ENCODE data around the gene RAB26.
"Not testable (repeated sequence)": the region's sequence is repeated elsewhere in the genome, so short reads cannot be mapped to it uniquely, and the experiment has no call there.

Gene RAB26, protein sequence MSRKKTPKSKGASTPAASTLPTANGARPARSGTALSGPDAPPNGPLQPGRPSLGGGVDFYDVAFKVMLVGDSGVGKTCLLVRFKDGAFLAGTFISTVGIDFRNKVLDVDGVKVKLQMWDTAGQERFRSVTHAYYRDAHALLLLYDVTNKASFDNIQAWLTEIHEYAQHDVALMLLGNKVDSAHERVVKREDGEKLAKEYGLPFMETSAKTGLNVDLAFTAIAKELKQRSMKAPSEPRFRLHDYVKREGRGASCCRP

DNA sequence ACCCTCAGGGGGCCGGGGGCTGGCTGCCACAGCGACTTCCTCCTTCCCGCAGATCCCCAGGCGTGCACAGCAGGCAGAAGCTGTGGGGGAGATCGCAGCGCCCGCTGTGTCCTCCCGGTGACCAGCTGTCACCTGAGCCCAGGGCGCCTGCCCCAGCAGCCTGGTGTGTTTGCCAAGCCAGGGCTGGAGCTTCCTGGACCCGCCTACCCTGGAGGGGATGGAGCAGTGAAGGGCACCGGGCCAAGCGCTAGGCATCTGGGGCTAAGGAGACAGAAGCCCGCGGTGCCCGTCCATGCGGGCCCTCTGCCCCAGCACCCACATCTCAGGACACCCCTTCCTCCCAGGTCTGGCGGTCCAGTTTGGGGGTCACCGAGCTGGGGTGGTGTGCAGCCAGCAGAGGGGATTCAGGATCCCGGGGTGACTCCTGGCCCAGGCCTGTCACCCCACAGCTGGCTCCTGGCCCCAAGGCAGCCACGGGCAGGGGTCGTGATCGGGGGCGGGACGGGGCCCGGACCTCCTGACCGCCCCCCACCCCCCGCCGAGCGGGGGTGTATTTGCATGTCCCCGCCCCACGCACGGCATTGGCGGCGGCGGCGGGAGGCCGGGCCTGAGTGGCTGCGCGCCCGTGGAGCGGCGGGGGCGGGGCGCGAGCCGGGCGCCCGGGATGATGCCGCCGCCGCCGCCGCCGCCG lies at the start of gene RAB26:
RAB26 (plus strand) TSS at position 645 of the 691 bp plus-strand sequence. CDS start 159 bp downstream, outside the sequence.
- DNase-seq (ENCODE audit: low read depth in 3 of 3) = peak in 2 of 3 experiments; percentile 17 to 36

DNA sequence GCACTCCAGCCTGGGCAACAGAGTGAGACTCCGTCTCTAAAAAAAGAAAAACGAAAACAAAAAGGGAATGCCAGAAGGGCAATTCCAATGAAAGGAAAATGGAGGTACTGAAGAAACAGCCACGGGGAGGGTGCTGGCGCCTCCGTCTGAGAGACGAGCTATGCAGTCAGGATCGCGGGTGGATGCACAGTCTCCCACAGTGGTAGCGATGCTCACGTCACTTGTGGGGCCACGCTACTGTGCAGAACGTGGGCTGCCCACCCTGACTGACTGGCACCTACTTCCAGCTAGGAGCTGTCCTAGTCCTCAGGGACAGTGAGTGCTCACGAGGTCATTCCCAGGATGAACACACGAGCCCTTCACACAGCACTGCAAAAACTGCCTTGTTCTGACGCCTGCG lies 46.8 kb upstream of the RAB26 start:
- DNase-seq (ENCODE audit: low read depth in 3 of 3) = not testable (repeated sequence)

DNA sequence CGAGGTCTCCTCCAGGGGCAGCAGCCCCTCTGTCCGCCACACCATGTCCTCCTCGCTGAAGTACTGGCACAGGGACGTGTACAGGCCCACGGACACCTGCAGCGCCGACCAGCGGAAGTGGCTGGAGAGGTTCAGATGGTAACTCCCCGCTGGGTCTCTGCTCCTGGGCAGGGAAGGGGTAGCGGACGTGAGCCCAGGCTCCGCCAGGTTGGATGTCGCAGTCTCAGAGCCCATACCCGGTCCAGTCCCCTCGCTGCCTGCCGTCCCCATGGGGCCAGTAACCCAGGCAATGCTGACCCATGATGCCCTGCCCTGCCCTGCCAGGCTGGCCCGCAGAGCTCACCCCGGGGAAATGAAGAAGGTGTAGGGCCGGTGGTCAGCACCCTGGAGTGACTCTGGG lies 46.0 kb upstream of the RAB26 start:
- no peak for DNase-seq (ENCODE audit: low read depth in 3 of 3)

DNA sequence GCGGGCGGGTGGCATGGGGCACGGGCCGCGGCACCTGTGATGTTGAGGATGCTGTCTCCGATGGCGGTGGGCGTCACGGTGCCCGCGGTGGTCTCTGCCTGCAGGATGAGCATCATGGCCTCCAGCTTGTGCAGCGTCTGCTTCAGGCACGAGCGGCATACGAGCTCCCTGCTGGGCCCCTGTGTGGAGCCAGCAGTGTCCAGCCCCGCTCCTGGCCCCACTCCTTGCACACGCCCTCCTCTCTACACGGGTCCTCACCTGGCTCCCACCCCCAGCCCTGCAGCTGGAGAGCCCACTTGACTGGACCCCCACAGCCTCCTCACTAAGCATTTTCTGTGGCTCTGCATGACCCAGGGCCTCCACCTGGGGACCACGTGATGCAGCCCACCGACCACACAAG lies 44.0 kb upstream of the RAB26 start:
- not testable (repeated sequence) for DNase-seq (ENCODE audit: low read depth in 3 of 3)

DNA sequence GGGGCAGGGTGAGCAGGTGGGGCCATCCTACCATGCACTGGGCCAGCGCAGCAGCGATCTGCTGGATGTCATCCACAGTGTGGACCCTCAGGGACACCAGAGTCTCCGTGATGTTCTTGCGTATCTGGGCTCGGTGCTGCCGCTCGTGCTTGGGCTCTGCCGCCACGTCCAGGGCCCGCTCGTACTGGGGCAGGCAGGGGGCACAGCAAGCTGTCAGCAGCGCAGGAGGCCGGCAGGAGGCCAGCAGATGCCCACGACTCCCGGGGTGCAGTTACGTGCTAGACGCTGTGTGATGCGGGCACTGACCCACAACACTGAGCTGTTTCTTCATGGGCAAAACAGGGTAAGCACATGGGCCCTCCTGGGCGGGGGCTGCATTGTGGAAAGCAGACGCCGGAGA lies 43.1 kb upstream of the RAB26 start:
- DNase-seq (ENCODE audit: low read depth in 3 of 3) = not testable (repeated sequence)

DNA sequence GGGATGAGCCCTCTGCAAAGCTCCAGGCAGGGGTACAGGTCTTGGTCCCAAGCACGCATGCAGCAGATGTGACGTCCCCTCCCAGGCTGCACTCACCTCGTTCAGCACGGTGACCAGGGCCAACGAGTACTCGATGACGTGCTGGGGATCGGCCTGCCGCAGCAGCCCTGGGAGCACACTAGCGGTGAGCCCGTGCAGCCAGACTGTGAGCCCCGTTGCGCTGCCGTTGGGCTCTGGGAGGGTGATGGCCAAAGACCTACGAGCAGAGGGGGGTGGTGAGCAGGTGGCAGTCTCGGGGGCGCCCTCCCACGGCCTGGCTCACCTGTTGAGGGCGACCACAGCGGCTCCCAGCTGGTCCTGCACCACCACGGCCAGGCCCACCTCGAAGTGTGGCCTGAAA lies 42.7 kb upstream of the RAB26 start:
- not testable (repeated sequence) for DNase-seq (ENCODE audit: low read depth in 3 of 3)

DNA sequence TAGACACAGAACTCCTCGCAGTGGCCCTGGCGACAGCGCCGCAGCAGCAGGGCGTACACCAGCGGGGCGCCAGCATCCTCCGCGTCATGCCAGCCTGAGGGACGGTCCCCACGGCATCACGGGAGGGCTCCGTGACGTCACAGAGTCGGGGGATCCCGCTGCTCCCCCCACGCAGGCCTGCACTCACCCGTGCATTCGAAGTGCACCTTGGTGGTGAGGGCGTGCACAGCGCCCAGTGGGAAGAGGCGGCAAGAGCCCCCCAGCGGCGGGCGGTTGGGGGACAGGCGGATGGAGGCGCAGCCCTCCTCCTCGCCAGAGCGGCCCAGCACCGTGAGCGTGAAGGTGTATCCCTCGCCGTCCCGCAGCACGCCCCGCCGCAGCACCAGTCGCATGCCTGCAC lies 42.2 kb upstream of the RAB26 start:
- DNase-seq (ENCODE audit: low read depth in 3 of 3) = not testable (repeated sequence)

DNA sequence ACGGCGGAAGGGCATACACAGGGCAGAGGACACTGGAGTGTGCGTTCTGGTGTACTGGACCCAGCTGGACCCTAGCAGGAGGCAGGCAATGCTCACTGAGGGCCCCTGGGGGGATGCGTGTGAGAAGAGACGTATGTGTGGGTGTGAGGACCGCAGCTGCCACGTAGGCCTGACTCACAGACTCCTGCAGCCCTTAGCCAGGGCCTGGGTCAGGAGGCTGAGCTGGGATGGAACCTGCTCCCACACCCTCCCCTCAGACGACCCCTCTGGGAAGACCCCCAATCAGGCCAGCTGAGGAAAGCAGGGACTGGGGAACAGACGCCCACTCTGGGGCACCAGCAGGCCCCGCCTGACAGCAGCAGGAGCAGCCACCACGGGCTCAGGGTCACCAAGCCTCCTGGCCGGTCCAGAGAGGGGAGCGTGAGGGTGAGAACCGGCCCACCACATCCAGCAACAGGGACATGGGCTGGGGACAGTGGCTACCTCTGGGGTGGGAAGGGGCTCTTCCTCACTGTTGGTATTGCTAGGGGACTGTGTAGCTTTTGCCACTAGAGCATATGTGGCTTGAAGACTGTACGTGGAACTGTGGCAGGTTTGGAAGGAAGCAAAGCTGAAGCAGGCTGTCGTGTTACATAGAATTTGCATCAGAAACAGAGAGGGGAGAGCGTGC lies 41.2 kb upstream of the RAB26 start:
- not testable (repeated sequence) for DNase-seq (ENCODE audit: low read depth in 3 of 3)

DNA sequence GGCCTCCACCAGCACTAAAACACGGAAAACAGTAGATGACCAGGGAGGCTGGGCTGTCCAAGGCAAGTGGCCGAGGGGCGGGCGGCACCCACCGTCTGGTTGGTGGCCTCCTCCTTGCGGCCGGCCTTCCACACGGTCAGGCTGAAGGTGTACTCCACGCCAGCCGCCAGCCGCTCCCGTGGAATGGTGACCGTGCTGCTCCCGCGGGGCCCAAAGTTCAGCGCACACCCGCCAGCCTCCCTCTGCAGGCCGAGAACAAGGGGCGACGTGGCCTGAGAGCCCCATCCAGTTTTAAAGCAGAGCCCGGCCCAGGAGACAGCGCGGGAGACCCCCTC lies 40.7 kb upstream of the RAB26 start:
- not testable (repeated sequence) for DNase-seq (ENCODE audit: low read depth in 3 of 3)

DNA sequence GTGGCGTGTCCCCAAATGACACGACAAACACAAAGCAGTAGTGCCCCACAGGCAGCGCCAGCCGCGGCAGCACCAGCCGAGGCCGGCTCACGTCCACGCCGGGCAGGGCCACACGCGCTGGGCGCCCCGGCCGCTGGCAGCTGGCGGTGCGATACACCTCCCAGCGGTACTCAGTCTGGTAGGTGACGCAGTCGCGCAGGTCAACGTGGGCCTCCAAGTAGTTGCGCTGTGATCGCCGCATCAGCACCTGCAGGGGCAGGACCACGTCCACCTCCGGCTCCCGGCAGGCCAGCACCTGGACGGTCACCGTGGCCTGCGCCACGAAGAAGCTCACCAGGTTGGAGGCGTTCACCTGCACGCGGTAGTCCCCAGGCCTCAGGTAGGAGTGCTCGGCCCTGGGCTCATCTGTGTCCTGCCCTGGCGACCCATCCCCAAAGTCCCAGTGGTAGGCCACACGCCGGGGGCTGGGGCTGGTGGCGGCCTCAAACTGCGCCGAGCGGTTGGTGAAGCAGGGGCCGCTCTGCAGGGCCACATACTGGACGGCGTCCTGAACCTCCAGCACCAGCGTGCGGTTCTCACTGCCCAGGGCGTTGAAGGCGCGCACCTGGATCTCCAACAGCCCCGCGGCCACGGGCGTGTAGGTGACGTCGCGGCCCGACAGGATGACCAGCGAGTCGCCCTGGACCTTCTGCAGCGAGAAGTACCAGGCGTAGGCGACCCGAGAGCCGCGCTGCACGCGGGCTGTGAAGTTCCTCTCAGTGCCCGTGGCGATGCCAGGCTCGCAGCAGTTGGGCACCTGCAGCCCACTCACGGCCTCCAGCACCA lies 39.8 kb upstream of the RAB26 start:
- DNase-seq (ENCODE audit: low read depth in 3 of 3) = not testable (repeated sequence)

DNA sequence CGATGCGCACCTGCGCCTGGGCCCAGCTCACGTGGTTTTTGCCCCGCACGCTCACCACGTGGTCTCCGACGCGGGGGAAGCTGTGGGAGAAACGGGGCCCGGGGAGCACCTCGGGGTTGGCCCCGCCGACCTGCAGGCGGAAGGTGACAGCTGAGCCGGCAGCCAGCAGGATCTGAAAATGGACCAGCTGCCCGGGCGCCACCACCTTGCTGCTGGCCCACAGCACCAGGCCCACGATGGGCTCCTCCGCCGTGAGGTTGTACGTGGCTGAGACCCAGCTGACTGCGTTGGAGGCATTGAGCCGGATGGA lies 39.2 kb upstream of the RAB26 start:
- DNase-seq (ENCODE audit: low read depth in 3 of 3) = not testable (repeated sequence)

DNA sequence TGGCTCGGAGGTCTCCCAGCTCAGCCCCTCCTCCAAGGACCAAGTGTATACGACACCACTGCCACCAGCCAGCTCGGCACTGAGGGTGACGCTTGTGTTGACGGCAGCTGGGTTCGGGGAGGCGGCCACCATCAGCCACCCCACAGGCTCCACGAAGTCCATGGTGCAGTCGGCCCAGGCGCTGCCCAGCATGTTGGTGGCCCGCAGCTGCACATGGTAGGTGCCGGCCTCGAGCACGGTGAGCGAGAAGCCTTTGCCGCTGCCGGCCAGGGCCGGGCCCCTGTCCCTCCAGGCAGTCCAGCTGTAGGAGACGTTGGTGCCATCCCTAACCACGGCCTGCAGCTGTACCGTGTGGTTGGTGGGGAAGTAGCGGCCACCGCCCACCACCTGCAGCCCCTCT lies 38.6 kb upstream of the RAB26 start:
- DNase-seq (ENCODE audit: low read depth in 3 of 3) = not testable (repeated sequence)

DNA sequence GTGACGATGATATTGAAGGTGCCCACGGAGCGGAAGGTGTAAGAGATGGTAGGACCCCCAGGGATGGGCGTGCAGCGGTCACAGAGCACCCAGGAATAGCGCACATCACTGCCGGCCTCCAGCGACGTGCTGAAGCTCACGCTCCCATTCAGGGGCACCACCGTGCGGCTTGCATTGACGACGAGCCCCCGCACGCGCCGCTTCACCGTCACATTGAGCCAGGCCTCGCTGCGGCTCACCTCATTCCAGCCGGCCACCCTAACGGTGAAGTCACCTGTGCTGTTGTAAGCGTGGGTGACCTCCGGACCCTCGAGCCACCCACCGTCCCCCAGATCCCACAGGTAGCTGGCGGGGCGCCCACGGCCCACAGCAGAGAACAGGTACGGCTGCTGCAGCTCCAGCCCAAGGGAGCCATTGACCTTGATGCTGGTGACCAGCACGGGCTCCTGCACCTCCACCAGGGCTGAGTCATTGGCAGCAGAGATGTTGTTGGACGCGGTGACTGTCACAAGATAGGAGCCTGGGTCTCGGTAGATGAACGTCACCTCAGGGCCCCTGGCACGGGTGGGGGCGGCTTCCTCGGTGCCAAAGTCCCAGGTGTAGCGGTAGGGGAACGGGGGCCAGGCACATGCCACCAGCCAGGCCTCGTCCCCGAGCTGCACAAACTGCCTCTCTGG lies 38.0 kb upstream of the RAB26 start:
- DNase-seq (ENCODE audit: low read depth in 3 of 3) = not testable (repeated sequence)

DNA sequence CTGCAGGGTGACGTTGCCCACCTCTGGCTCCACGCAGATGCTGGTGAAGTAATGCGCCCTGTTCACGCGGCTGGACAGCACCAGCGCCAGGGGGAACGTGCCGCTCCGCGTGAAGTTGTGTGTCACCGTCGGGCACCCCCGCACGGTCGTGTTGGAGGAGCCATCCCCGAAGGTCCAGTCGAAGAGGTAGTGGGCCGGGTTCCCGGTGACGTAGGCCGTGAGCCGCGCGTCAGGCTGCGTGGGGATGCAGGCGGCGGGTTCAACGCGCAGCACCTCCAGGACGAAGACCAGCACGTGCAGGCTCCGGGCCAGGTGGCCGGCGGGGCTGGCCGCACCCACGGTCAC lies 37.4 kb upstream of the RAB26 start:
- DNase-seq (ENCODE audit: low read depth in 3 of 3) = not testable (repeated sequence)

DNA sequence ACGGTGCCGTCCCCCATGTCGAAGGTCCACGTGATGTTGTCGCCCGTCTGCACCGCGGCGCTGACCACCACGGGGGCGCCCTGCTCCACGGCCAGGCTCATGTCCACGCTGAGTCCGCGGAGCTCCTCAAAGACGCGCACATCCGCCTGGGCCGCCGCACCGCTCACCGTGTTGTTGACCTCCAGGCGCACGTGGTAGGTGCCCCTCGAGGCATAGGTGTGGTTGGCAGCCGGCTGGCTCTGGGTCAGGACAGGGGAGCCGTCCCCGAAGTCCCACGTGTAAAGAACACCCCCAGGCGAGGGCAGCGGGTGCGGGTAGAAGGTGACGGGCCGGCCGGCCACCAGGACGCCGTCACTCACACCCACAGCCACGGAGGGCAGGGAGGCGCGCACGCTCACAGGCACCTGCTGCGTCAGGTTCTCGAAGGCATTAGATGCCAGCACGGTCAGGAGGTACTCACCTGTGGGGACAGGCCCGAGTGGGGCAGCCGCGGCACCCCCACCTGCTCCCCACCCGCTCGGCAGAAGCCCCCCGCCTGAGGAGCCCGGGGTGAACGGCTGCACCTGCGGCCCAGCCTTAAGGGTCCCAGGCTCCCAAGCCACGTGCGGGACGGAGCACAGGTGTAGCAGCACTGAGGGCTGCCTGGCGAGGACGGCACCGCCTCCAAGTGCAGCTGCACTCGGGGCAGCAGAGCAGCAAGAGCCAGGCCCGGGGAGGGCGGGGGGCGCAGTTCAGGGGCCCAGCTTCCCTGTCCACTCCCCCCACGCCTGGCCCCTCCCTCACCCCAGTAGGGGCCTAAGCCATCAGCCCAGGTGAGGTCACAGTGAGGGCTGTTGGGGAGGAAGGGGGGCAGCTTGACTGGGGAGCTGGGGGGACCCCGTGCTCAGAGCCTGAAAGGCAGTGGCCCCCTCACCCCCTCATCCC lies 36.8 kb upstream of the RAB26 start:
- DNase-seq (ENCODE audit: low read depth in 3 of 3) = not testable (repeated sequence)

DNA sequence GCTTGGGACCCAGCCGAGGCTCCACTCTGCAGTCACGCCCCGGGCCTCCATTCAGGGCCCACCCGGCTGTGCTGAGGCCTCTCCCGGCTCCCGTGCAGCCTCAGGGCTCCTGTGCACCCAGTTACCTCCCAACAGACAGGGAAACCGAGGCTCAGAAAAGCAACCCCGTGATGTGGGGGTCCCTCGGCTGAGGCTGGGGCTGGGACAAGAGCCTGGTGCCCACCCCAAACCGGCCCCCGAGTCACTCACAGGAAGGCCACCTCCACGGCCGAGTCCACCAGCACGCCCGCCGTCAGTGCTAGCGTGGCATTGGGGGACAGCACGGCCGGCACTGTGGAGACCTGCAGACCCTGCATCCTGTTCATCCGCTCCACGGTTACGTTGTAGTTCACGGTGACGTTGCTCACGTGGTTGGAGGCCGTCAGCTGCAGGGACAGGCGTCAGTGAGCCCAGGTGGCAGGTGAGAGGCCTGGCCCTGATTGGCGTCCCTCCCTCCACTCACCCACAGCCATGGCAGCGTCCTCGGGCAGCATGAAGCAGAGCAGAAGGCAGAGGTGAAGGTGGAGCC lies 35.8 kb upstream of the RAB26 start:
- DNase-seq (ENCODE audit: low read depth in 3 of 3) = not testable (repeated sequence)

DNA sequence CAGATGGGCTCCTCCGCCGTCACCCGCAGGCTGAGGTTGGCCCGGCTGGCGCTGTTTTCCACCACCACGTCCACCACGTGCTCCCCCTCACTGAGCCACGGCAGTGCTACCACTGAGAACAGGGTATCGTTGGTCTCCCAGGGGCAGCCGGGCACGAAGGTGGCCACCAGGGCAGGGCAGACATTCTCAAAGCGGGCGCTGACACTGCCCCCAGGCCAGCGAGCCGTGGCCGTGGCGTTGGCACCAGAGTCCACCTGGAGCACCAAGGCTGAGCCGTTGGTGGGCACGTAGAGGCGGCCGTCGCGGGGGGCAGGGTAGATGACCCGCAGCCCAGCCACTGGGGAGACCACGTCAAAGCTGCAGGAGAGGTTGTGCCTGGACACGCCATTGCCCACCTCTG lies 34.2 kb upstream of the RAB26 start:
- not testable (repeated sequence) for DNase-seq (ENCODE audit: low read depth in 3 of 3)

DNA sequence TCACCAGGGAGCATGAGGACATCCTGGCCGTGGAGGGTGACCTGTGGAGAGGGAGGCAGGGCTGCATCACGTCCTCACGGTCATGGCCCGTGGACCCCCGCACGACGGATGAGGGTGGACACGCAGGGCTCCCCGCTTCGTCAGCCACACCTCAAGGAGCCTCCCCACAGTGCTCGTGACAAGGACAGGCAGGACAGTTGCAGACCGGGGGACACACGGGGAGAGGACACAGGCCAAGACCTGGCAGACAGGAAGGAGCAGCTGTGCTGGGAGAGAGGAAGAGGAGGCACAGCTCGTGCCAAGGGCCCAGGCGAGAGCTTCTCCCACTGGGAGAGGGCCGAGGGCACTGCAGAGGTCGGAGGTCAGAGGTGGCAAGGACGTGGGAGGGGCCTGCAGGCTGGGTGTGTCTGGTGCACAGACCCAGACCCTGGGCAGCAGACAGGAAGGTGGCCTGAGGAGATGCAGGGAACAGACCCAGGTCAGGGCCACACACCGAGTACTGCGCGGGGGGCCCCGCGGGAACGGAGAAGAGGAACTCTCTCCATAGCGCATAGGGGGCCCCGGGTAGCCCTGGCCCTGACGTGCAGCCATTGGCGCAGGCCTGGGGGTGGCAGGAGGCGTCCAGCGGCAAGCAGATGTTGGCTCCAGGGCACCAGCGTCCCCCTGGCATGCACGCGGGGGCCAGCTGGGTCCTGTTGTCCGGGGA lies 33.4 kb upstream of the RAB26 start:
- not testable (repeated sequence) for DNase-seq (ENCODE audit: low read depth in 3 of 3)

DNA sequence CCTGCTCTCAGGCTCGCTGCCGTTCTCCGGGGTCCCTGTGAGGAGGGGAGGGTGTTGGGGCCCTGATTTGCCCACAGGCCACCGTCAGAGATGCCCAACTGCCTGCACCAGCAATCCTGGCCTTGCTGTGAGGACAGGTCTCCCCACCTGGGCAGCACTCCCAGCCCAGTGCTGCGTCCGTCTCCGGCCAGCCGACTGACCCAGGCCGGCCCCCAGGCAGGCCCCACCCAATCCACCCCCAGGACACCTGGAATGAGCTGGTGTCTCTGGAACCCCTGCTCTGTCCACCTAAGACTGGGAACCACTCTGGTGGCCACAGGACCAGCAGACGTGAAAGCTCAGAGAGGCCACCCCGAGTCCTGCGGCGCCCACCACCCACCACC lies 32.8 kb upstream of the RAB26 start:
- no peak for DNase-seq (ENCODE audit: low read depth in 3 of 3)

DNA sequence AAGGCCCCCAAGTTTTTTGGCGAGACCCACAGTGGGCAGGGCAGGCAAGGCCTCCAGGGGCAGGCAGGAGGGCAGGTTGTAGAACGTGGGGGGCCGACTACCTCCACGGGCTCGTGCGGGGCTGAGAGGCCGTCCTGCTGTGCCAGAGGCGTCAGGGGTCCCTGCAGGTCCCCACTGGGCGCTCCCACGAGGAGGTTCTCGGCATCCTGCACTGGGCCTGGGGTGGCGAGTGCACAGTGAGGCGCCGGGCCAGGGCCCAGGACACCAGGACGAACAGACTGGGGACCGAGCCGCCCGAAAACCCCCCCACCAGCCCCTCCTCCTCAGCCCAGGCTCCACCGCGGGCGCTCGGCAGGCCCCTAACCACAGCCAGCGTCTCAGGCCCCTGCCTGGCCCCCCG lies 32.0 kb upstream of the RAB26 start:
- not testable (repeated sequence) for DNase-seq (ENCODE audit: low read depth in 3 of 3)

All from stimulated activated CD4-positive, alpha-beta T cell treated with anti-CD3 and anti-CD28 coated beads, TNF-alpha, amount 100 ng/mL, for 4 hours (primary cell).